Neutrophil (primary cell): ENCODE measurements around the gene CXCL5.

Source experiments
- H3K27ac ChIP-seq: fragments of 200-600 bp; sonication (generic); 2 replicates; pipeline ENCODE4 v1.5.1; 2016; ENCODE audit warnings: mild to moderate bottlenecking, moderate library complexity
- H3K27me3 ChIP-seq: fragments of 200-600 bp; sonication (generic); 2 replicates; pipeline ENCODE4 v1.6.0; 2016; ENCODE audit warnings: mild to moderate bottlenecking
- H3K36me3 ChIP-seq: fragments of 200-600 bp; sonication (generic); 2 replicates; pipeline ENCODE4 v1.5.1; 2017
- H3K4me1 ChIP-seq, 2 experiments: fragments of 200-600 bp in 1 of 2; sonication (generic) in 1 of 2; 1 replicate in 1 of 2; 2 replicates in 1 of 2; pipeline versions ENCODE4 v1.5.1 to v1.6.1; 2013 to 2016; ENCODE audit warnings: low read depth in 1 of 2, low read length in 1 of 2, mild to moderate bottlenecking in 1 of 2, moderate library complexity in 1 of 2; ENCODE audit not compliant: control insufficient read depth in 1 of 2, insufficient read depth in 1 of 2
- H3K4me3 ChIP-seq, 2 experiments: fragments of 200-600 bp in 1 of 2; sonication (generic) in 1 of 2; 1 replicate in 1 of 2; 2 replicates in 1 of 2; pipeline ENCODE4 v1.5.1; 2013 to 2016; ENCODE audit warnings: low read depth in 1 of 2, low read length in 1 of 2, mild to moderate bottlenecking in 1 of 2, moderate library complexity in 1 of 2
- H3K9me3 ChIP-seq: fragments of 200-600 bp; sonication (generic); 2 replicates; pipeline ENCODE4 v1.5.1; 2016
- TF ChIP-seq, protein P1 (sequence below): fragments of 200-600 bp; sonication (generic); IDR thresholded peaks from 2 replicates; pipeline ENCODE4 v1.5.1; 2016; ENCODE audit warnings: antibody characterized with exemption

Gene CXCL5

DNA sequence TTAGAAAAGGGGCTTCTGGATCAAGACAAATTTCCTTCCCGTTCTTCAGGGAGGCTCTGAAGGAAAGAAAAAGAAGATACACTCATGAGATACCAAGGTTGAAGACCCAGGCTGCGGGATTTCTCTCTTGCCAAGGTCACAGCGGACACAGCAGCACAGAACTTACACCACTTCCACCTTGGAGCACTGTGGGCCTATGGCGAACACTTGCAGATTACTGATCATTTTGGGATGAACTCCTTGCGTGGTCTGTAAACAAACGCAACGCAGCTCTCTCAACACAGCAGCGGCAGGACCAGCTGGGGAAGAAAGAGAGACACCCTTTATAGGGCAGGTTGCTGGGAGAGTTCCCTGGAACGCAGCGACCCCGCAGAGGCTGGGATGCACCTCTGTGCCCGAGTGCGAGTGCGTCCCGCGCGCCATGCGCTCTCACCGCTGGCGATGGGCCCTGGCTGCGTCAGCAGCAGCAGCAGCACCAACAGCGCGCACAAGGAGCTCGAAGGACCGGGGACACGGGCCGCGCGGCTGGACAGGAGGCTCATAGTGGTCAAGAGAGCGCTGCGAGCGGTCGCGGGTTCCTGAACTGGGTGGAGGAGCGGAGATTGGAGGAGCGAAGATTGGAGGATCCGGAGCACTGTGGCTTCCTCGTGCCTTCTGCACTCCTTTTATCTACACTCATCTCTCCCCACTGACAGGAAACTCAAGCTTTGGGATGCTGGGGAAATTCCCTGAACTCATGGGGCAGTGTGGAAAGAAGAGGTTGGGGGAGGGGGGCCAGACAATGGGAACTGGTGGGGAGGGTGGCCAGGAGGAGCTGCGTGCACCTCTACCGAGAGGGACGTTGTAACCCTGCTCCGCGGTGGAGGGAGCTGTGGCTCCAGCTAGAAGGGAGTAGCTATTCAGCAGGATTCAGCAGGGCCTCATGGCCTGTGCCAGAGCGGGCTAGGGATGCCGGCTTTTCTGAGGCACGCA is at the start of gene CXCL5:
Gene CXCL5, minus strand, starts transcription at position 638 of the 972 bp plus-strand sequence. Its CDS starts 96 bp downstream, at position 542.
- Histone ChIP-seq H3K36me3 (no peaks in the 10 kb centered on the region), H3K27me3 (peaks cover 40% of the 10 kb centered on the region), H3K9me3 (no peaks in the 10 kb centered on the region), H3K4me1 (peaks cover 7 to 11% of the 10 kb centered on the region in 2 experiments), H3K4me3 (peak within 1 kb of the TSS; percentile 24 to 32), H3K27ac (no peak within 1 kb of the TSS)
- TF ChIP-seq, protein P1, sequence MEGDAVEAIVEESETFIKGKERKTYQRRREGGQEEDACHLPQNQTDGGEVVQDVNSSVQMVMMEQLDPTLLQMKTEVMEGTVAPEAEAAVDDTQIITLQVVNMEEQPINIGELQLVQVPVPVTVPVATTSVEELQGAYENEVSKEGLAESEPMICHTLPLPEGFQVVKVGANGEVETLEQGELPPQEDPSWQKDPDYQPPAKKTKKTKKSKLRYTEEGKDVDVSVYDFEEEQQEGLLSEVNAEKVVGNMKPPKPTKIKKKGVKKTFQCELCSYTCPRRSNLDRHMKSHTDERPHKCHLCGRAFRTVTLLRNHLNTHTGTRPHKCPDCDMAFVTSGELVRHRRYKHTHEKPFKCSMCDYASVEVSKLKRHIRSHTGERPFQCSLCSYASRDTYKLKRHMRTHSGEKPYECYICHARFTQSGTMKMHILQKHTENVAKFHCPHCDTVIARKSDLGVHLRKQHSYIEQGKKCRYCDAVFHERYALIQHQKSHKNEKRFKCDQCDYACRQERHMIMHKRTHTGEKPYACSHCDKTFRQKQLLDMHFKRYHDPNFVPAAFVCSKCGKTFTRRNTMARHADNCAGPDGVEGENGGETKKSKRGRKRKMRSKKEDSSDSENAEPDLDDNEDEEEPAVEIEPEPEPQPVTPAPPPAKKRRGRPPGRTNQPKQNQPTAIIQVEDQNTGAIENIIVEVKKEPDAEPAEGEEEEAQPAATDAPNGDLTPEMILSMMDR: no peak

DNA sequence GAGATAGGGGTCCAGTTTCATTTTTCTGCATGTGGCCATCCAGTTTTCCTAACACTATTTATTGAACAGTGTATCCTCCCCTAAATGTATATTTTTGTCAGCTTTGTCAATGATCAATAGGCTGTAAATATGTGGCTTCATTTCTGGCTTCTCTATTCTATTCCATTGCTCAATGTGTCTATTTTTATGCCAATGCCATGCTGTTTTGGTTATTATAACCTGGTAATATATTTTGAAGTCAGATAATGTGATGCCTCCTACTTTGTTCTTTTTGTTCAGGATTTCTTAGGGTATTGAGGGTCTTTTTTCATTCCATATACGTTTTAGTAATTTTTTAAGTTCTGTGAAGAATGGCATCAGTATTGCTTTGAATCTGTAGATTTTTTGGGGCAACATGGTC is 48.7 kb upstream of the CXCL5 start:
- TF ChIP-seq, protein P1: no peak
- Histone ChIP-seq H3K27me3 (no peaks in the 10 kb centered on the region), H3K4me3 (no peak overlapping the region), H3K27ac (no peak overlapping the region), H3K36me3 (no peaks in the 10 kb centered on the region), H3K9me3 (no peaks in the 10 kb centered on the region), H3K4me1 (peaks cover 0 to 7% of the 10 kb centered on the region in 2 experiments)

DNA sequence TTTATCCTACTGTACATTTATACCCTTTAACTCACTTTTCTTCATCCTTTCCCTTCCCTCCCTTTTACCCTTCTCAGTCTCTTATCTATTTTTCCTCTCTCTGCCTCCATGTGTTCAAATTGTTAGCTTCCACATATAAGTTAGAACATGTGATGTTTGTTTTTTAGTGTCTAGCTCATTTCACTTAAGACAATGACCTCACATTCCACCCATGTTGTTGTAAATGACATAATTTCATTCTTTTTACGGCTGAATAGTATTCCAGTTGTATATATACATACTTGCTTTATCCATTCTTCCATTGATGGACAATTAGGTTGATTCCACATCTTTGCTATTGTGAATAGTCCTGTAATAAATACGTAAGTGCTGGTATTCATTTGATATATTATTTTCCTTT is 47.3 kb upstream of the CXCL5 start:
- H3K4me1 ChIP-seq: peaks cover 0 to 7% of the 10 kb centered on the region in 2 experiments
- no peak overlapping the region for H3K4me3 ChIP-seq
- no peaks in the 10 kb centered on the region for H3K9me3 ChIP-seq
- H3K27ac ChIP-seq: no peak overlapping the region
- peaks cover 6% of the 10 kb centered on the region for H3K27me3 ChIP-seq
- TF ChIP-seq, protein P1: no peak
- no peaks in the 10 kb centered on the region for H3K36me3 ChIP-seq

DNA sequence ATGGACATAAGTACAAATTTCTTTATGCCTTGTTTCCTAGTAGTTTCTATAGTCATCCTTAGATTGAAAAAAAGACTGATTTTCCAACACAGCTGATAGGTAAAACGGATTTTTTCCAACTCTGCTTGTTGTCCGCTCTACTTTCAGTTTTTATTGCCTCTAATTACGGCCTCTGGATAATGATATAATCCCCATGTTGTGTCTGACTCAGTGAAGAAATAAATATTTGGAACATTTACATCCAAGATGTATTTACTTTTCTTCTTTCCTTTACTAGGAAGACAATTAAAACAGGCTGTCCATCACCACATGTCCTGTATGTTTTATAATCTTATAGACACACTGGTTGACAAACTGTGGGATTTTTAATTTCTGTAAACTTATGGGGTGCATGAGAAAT is 46.8 kb upstream of the CXCL5 start:
- Histone ChIP-seq H3K4me1 (peaks cover 0 to 7% of the 10 kb centered on the region in 2 experiments), H3K36me3 (no peaks in the 10 kb centered on the region), H3K27ac (no peak overlapping the region), H3K9me3 (no peaks in the 10 kb centered on the region), H3K4me3 (no peak overlapping the region), H3K27me3 (peaks cover 12% of the 10 kb centered on the region)
- TF ChIP-seq, protein P1: no peak

DNA sequence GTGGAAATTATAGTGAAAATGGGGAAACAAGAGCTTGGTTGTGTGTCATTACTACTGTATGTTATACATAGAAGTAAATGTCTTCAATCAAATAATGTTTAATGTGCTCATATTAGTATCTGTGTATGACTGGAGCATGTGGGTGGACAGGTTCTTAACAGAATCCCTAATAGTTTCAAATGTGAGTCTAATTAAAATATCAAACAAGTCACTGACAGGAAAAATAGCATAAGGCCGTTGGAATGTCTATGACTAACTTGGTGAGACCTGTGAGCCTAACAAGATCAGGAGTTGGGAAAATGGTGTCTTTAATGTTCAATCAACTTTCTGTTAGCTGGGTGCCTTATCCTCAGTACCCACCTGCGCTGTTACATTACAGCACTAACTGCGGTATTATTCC is 46.2 kb upstream of the CXCL5 start:
- no peak overlapping the region for H3K27ac ChIP-seq
- H3K27me3 ChIP-seq: peaks cover 17% of the 10 kb centered on the region
- no peak overlapping the region for H3K4me3 ChIP-seq

More for the DNA sequence above, 46.2 kb upstream of the CXCL5 start:
- TF ChIP-seq, protein P1: no peak
- Histone ChIP-seq H3K36me3 (no peaks in the 10 kb centered on the region), H3K4me1 (peaks cover 0 to 7% of the 10 kb centered on the region in 2 experiments), H3K9me3 (no peaks in the 10 kb centered on the region)
